Thyroid gland (tissue), 4 donors: Measurements from ENCODE around the gene TSPAN10.

Experiments
- POLR2A ChIP-seq, 2 donors: fragments of 450-650 bp; IDR thresholded peaks; one replicate each; pipeline ENCODE4 v1.6.1; 2017; ENCODE audit warnings: antibody characterized with exemption in 2 of 2, mild to moderate bottlenecking in 2 of 2, moderate library complexity in 1 of 2
- TF ChIP-seq, protein P1 (sequence below), 6 experiments: fragments of 200-600 bp in 3 of 6; fragments of 450-650 bp in 3 of 6; sonication (generic) in 3 of 6; IDR thresholded peaks; one replicate each; pipeline ENCODE4 v1.5.1; 2016 to 2019; ENCODE audit warnings: antibody characterized with exemption in 6 of 6, mild to moderate bottlenecking in 2 of 6, inconsistent platforms in 1 of 6, moderate library complexity in 1 of 6

DNA sequence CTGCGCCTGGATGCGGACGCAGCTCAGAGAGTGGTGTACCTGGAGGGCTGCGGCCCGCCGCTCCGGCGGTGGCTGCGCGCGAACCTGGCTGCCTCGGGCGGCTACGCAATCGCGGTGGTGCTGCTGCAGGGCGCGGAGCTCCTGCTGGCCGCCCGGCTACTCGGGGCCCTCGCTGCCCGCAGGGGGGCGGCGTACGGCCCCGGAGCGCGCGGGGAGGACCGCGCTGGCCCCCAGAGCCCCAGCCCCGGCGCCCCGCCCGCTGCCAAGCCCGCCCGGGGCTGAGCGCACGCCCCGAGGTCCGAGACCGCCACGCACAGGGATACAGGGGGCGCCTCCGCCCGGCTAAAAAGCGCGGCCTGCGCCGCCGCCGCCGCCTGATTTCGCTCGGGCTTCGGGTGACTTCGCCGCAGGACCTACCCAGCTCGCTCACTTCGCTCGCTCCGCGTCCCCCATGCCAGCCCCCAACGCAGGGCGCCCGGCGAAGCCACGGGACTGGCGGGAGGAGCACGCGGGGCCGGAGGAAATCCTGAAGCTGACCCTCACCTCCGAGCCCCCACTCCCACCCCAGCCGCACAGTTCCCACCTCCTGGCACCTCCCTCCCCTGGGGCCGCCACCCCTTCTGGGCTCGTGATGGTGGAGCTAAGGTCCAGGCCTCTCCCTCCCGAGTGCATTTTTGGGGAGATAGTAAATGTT, 11.2 kb downstream of the TSPAN10 start:
- TF ChIP-seq, protein P1, sequence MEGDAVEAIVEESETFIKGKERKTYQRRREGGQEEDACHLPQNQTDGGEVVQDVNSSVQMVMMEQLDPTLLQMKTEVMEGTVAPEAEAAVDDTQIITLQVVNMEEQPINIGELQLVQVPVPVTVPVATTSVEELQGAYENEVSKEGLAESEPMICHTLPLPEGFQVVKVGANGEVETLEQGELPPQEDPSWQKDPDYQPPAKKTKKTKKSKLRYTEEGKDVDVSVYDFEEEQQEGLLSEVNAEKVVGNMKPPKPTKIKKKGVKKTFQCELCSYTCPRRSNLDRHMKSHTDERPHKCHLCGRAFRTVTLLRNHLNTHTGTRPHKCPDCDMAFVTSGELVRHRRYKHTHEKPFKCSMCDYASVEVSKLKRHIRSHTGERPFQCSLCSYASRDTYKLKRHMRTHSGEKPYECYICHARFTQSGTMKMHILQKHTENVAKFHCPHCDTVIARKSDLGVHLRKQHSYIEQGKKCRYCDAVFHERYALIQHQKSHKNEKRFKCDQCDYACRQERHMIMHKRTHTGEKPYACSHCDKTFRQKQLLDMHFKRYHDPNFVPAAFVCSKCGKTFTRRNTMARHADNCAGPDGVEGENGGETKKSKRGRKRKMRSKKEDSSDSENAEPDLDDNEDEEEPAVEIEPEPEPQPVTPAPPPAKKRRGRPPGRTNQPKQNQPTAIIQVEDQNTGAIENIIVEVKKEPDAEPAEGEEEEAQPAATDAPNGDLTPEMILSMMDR (IDR thresholded peaks at IDR 0.05): no peak
- TF ChIP-seq POLR2A (IDR thresholded peaks at IDR 0.05): no peak
